ENCODE data around the gene ARHGAP18.

The ARHGAP18 gene

DNA sequence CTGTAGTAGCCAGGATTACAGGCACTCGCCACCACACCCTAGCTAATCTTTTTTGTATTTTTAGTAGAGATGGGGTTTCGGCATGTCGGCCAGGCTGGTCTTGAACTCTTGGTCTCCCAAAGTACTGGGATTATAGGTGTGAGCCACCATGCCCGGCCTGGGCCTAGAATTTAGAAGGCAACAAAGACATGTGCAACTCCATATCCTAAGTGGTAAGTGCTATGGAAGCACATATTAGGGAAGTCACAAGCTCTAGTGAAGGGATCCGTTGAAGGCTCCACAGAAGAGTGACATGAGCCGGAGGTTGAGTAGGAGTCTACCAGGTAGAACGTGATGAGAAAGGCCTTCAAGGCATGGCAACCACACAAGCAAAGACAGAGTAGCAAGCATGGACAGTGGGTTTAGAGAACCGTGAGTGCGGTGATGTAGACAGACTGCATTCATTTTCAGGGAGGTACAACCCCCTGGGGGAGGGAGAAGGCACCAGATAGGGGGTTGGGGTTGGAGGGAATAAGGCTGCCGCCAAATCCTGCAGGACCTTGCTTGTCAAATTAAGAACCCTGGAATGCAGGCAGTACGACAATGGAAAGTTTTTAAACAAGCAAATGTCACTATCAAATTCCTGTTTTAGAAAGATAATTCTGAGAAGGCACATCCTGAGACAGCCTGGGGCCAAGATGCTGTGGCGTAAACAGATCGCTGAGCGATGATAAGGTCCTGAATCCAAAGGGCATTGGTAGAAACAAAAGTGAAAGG lies 50.2 kb downstream of the ARHGAP18 start:
- no peaks in the 10 kb centered on the region for H3K9me3 ChIP-seq (replicated peaks; ENCODE audit: insufficient read depth, low read length)
- H4K20me1 ChIP-seq (ENCODE audit: insufficient read depth, low read length) = no peaks in the 10 kb centered on the region
- no peak overlapping the region for H3K4me3 ChIP-seq (ENCODE audit: low read length)
- peaks cover 76% of the 10 kb centered on the region for H3K79me2 ChIP-seq (ENCODE audit: low read length)
- H3K27me3 ChIP-seq (replicated peaks; ENCODE audit: insufficient read depth, low read length) = no peaks in the 10 kb centered on the region
- H3K36me3 ChIP-seq (replicated peaks; ENCODE audit: insufficient read depth, low read length) = no peaks in the 10 kb centered on the region
- no peaks in the 10 kb centered on the region for H3K9me2 ChIP-seq (replicated peaks; ENCODE audit: insufficient read depth, low read length)
- H3K4me2 ChIP-seq (ENCODE audit: low read depth, low read length) = no peak overlapping the region
- peaks cover 28% of the 10 kb centered on the region for H3K4me1 ChIP-seq (ENCODE audit: low read length)
- DNase-seq = no peak
- no peak overlapping the region for H3K27ac ChIP-seq (ENCODE audit: low read length)
- no peak overlapping the region for H3K9ac ChIP-seq (ENCODE audit: low read length)
- no peak overlapping the region for H2AFZ ChIP-seq (ENCODE audit: low read length)
- TF ChIP-seq EZH2phosphoT487 (IDR thresholded peaks at IDR 0.05; ENCODE audit: low read length) = no peak
- no peak for TF ChIP-seq EZH2 (optimal IDR thresholded peaks at IDR 0.05; ENCODE audit: low read depth, low read length)
- TF ChIP-seq CTCF (IDR thresholded peaks at IDR 0.05; ENCODE audit: low read length) = no peak
- H3F3A ChIP-seq (ENCODE audit: insufficient read depth, low read length) = peaks cover 12% of the 10 kb centered on the region; the same call in 1 of the 2 replicates

- no peak overlapping the region for H3K9ac ChIP-seq (ENCODE audit: low read length)
- H3K27me3 ChIP-seq (replicated peaks; ENCODE audit: insufficient read depth, low read length) = no peaks in the 10 kb centered on the region
- no peaks in the 10 kb centered on the region for H3K36me3 ChIP-seq (replicated peaks; ENCODE audit: insufficient read depth, low read length)
- no peaks in the 10 kb centered on the region for H3K9me2 ChIP-seq (replicated peaks; ENCODE audit: insufficient read depth, low read length)
- H4K20me1 ChIP-seq (ENCODE audit: insufficient read depth, low read length) = no peaks in the 10 kb centered on the region
- peaks cover 76% of the 10 kb centered on the region for H3K79me2 ChIP-seq (ENCODE audit: low read length)
- H2AFZ ChIP-seq (ENCODE audit: low read length) = no peak overlapping the region
- no peak for TF ChIP-seq CTCF (IDR thresholded peaks at IDR 0.05; ENCODE audit: low read length)
- TF ChIP-seq EZH2 (optimal IDR thresholded peaks at IDR 0.05; ENCODE audit: low read depth, low read length) = no peak
- no peak for TF ChIP-seq EZH2phosphoT487 (IDR thresholded peaks at IDR 0.05; ENCODE audit: low read length)
- no peak overlapping the region for H3K4me3 ChIP-seq (ENCODE audit: low read length)
- no peak overlapping the region for H3K27ac ChIP-seq (ENCODE audit: low read length)
- DNase-seq = no peak
- H3K4me2 ChIP-seq (ENCODE audit: low read depth, low read length) = no peak overlapping the region
- H3K9me3 ChIP-seq (replicated peaks; ENCODE audit: insufficient read depth, low read length) = no peaks in the 10 kb centered on the region
- H3F3A ChIP-seq (ENCODE audit: insufficient read depth, low read length) = peaks cover 12% of the 10 kb centered on the region; the same call in 1 of the 2 replicates
- H3K4me1 ChIP-seq (ENCODE audit: low read length) = peaks cover 28% of the 10 kb centered on the region
These were observed 50.8 kb downstream of the ARHGAP18 start for GRCh38 chr6:129659167-129659566.

DNA sequence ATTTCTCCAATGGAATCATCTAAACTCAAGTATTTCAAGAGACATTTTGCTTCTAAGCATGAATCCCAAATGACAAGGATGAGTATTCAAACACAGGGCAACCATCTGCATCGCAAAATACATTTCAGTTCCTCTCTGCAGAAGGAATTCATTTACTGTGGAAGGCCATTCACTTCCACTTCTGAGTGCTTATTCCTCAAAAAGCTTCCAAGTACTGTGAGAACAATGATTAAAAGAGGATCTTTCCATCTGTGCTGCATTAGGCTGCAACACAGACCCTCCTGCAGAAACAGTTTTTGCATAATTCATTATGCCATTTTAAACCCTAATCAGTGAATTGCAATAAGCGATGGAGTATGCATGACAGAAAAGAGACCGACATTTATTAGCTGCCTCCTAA lies 52.5 kb downstream of the ARHGAP18 start:
- Histone ChIP-seq H3K4me2 (ENCODE audit: low read depth, low read length) (no peak overlapping the region), H3K9me2 (replicated peaks; ENCODE audit: insufficient read depth, low read length) (no peaks in the 10 kb centered on the region), H3K9me3 (replicated peaks; ENCODE audit: insufficient read depth, low read length) (no peaks in the 10 kb centered on the region)

More for the DNA sequence above, 52.5 kb downstream of the ARHGAP18 start:
- no peak overlapping the region for H3K9ac ChIP-seq (ENCODE audit: low read length)
- no peak for DNase-seq
- H3K27me3 ChIP-seq (replicated peaks; ENCODE audit: insufficient read depth, low read length) = no peaks in the 10 kb centered on the region
- no peak overlapping the region for H2AFZ ChIP-seq (ENCODE audit: low read length)
- H3K36me3 ChIP-seq (replicated peaks; ENCODE audit: insufficient read depth, low read length) = no peaks in the 10 kb centered on the region
- H3K4me1 ChIP-seq (ENCODE audit: low read length) = peaks cover 23% of the 10 kb centered on the region
- no peak overlapping the region for H3K27ac ChIP-seq (ENCODE audit: low read length)
- TF ChIP-seq CTCF (IDR thresholded peaks at IDR 0.05; ENCODE audit: low read length) = no peak
- no peak for TF ChIP-seq EZH2 (optimal IDR thresholded peaks at IDR 0.05; ENCODE audit: low read depth, low read length)
- TF ChIP-seq EZH2phosphoT487 (IDR thresholded peaks at IDR 0.05; ENCODE audit: low read length) = no peak
- peaks cover 68% of the 10 kb centered on the region for H3K79me2 ChIP-seq (ENCODE audit: low read length)
- H3F3A ChIP-seq (ENCODE audit: insufficient read depth, low read length) = peaks cover 8% of the 10 kb centered on the region; the same call in 1 of the 2 replicates
- H3K4me3 ChIP-seq (ENCODE audit: low read length) = no peak overlapping the region
- no peaks in the 10 kb centered on the region for H4K20me1 ChIP-seq (ENCODE audit: insufficient read depth, low read length)
